HEK293T (cell line): ENCODE results near the gene CCR5AS.
"Not testable (repeated sequence)": the region's sequence is repeated elsewhere in the genome, so short reads cannot be mapped to it uniquely, and the experiment has no call there.

Experiments
- CTCF ChIA-PET: fragments of 350-600 bp; formaldehyde crosslinking; extraction: SDS; loops from one replicate; lab custom pipeline; 2021; ENCODE audit warnings: antibody characterized with exemption, inconsistent platforms; lab: Yijun Ruan, JAX
- POLR2A ChIA-PET: fragments of 350-600 bp; formaldehyde crosslinking; extraction: SDS; loops from one replicate; lab custom pipeline; 2020; ENCODE audit warnings: antibody characterized with exemption, inconsistent platforms; lab: Yijun Ruan, JAX
- DNase-seq: peaks from one replicate; pipeline ENCODE4 v3.0.0; 2012; ENCODE audit warnings: mixed read lengths; ENCODE audit errors: extremely low spot score
- ARNT ChIP-seq: fragments of 450-650 bp; IDR thresholded peaks from 2 replicates; pipeline ENCODE4 v1.6.1; 2017; ENCODE audit warnings: mild to moderate bottlenecking
- BHLHE40 ChIP-seq: fragments of 450-650 bp; IDR thresholded peaks from 2 replicates; pipeline ENCODE4 v1.6.1; 2016; ENCODE audit warnings: mild to moderate bottlenecking, moderate library complexity, borderline replicate concordance
- CTBP1 ChIP-seq: fragments of 450-650 bp; IDR thresholded peaks from 2 replicates; pipeline ENCODE4 v1.6.1; 2016; ENCODE audit warnings: borderline replicate concordance
- ELF4 ChIP-seq: fragments of 450-650 bp; IDR thresholded peaks from 2 replicates; pipeline ENCODE4 v1.6.1; 2017; ENCODE audit warnings: antibody characterized with exemption
- FOXA1 ChIP-seq: fragments of 450-650 bp; IDR thresholded peaks from 2 replicates; pipeline ENCODE4 v1.6.1; 2016; ENCODE audit warnings: mild to moderate bottlenecking
- FOXK2 ChIP-seq: fragments of 450-650 bp; IDR thresholded peaks from 2 replicates; pipeline ENCODE4 v1.6.1; 2016; ENCODE audit warnings: mild to moderate bottlenecking
- FOXM1 ChIP-seq: fragments of 450-650 bp; IDR thresholded peaks from 2 replicates; pipeline ENCODE4 v1.6.1; 2017; ENCODE audit warnings: mild to moderate bottlenecking, borderline replicate concordance
- HDGF ChIP-seq: fragments of 450-650 bp; IDR thresholded peaks from 2 replicates; pipeline ENCODE4 v1.6.1; 2017; ENCODE audit warnings: antibody characterized with exemption, borderline replicate concordance
- L3MBTL2 ChIP-seq: fragments of 450-650 bp; conservative IDR thresholded peaks from 2 replicates; pipeline ENCODE4 v1.6.1; 2016; ENCODE audit warnings: mild to moderate bottlenecking
- LEF1 ChIP-seq: fragments of 450-650 bp; IDR thresholded peaks from 2 replicates; pipeline ENCODE4 v1.6.1; 2017; ENCODE audit warnings: mild to moderate bottlenecking, borderline replicate concordance
- NFRKB ChIP-seq: fragments of 450-650 bp; IDR thresholded peaks from 2 replicates; pipeline ENCODE4 v1.6.1; 2016; ENCODE audit warnings: mild to moderate bottlenecking, moderate library complexity
- PKNOX1 ChIP-seq: fragments of 450-650 bp; IDR thresholded peaks from 2 replicates; pipeline ENCODE4 v1.6.1; 2016
- SP1 ChIP-seq: fragments of 450-650 bp; IDR thresholded peaks from 2 replicates; pipeline ENCODE4 v1.6.1; 2017
- SUZ12 ChIP-seq: fragments of 450-650 bp; IDR thresholded peaks from 2 replicates; pipeline ENCODE4 v1.6.1; 2016; ENCODE audit warnings: mild to moderate bottlenecking
- TARDBP ChIP-seq: fragments of 450-650 bp; IDR thresholded peaks from 2 replicates; pipeline ENCODE4 v1.6.1; 2016
- ZNF384 ChIP-seq: fragments of 450-650 bp; IDR thresholded peaks from 2 replicates; pipeline ENCODE4 v1.6.1; 2016

The CCR5AS gene

GRCh38 chr3:46409739-46410489 is 3.0 kb upstream of the CCR5AS start:
- TF ChIP-seq ELF4 (no peak), LEF1 (no peak), SP1 (no peak), ARNT (no peak), PKNOX1 (no peak), FOXA1 (no peak), CTBP1 (no peak), ZNF384 (no peak), FOXK2 (no peak), HDGF (no peak), BHLHE40 (no peak), FOXM1 (no peak), SUZ12 (no peak), NFRKB (no peak), L3MBTL2 (no peak), TARDBP (no peak)
- DNase-seq = no peak
- POLR2A ChIA-PET = no interaction called here
- CTCF ChIA-PET = no interaction called here

GRCh38 chr3:46408853-46409252 is 2.0 kb upstream of the CCR5AS start:
- TF ChIP-seq TARDBP = no peak
- no peak for TF ChIP-seq CTBP1
- no peak for TF ChIP-seq NFRKB
- no peak for TF ChIP-seq ARNT
- TF ChIP-seq HDGF = no peak
- TF ChIP-seq FOXK2 = no peak
- no peak for TF ChIP-seq ZNF384
- no peak for TF ChIP-seq PKNOX1
- no peak for TF ChIP-seq ELF4
- no peak for TF ChIP-seq FOXM1
- no peak for TF ChIP-seq SP1
- TF ChIP-seq FOXA1 = no peak
- TF ChIP-seq LEF1 = no peak
- TF ChIP-seq SUZ12 = no peak
- DNase-seq = no peak
- ChIA-PET CTCF (interaction anchor here (0.6 kb wide), 1 partner anchor 58 kb away, joined by 4 read pairs; no protein-coding TSS in a partner anchor), POLR2A (no interaction called here)

GRCh38 chr3:46407970-46408369 is 1.1 kb upstream of the CCR5AS start:
- ChIA-PET POLR2A (no interaction called here), CTCF (no interaction called here)
- no peak for TF ChIP-seq LEF1
- TF ChIP-seq L3MBTL2 = no peak
- TF ChIP-seq BHLHE40 = no peak
- no peak for TF ChIP-seq ARNT
- no peak for TF ChIP-seq SUZ12
- no peak for TF ChIP-seq FOXM1
- no peak for TF ChIP-seq FOXA1
- DNase-seq = no peak

- TF ChIP-seq BHLHE40 (no peak), L3MBTL2 (no peak), SP1 (no peak), LEF1 (no peak), FOXM1 (no peak), FOXA1 (no peak), SUZ12 (no peak), HDGF (no peak), FOXK2 (no peak), ELF4 (no peak), CTBP1 (no peak), NFRKB (no peak), PKNOX1 (no peak), ZNF384 (no peak), TARDBP (no peak), ARNT (no peak)
- DNase-seq = no peak
- ChIA-PET CTCF (no interaction called here), POLR2A (no interaction called here)
Measured at GRCh38 chr3:46406443-46406787, 451 bp downstream of the CCR5AS start.

GRCh38 chr3:46405301-46406019 is 1.4 kb downstream of the CCR5AS start:
- DNase-seq = no peak
- TF ChIP-seq PKNOX1 (no peak), CTBP1 (no peak), LEF1 (no peak), TARDBP (no peak), L3MBTL2 (no peak), SUZ12 (no peak), ZNF384 (no peak), HDGF (no peak), NFRKB (no peak), ELF4 (no peak), FOXK2 (no peak), SP1 (no peak), FOXM1 (no peak), FOXA1 (no peak), BHLHE40 (no peak), ARNT (no peak)
- ChIA-PET POLR2A (no interaction called here), CTCF (no interaction called here)

- CTCF ChIA-PET, DNase-seq, POLR2A ChIA-PET: not testable (repeated sequence)
Measured at GRCh38 chr3:46402902-46403301, 4.0 kb downstream of the CCR5AS start.
